Activated CD8-positive, alpha-beta memory T cell treated with anti-CD3 and anti-CD28 coated beads, Interleukin-2, amount 50 U/mL, for 4 hours (primary cell): ENCODE data around the gene RAB10.
A peak's percentile ranks its signal among the peaks of the same experiment; 100 is the strongest.

Source experiments
- DNase-seq: peaks from one replicate; pipeline ENCODE4 v3.0.0-alpha.2; 2020

RAB10 gene

DNA sequence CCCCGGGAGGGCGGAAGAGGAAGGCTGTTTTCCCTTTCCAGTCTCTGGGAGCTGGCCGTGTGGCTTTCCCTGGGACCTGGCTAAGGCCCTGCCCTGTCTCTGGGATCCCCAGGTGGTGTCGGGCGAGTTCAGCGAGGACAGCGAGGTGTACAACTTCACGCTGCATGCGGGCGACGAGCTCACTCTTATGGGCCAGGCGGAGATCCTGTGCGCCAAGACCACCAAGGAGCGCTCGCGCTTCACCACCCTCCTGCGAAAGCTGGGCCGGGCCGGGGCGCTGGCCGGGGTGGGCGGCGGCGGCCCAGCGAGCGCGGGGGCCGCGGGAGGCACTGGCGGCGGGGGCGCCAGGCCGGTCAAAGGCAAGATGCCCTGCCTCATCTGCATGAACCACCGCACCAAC lies 150.2 kb downstream of the RAB10 start:
- no peak for DNase-seq

DNA sequence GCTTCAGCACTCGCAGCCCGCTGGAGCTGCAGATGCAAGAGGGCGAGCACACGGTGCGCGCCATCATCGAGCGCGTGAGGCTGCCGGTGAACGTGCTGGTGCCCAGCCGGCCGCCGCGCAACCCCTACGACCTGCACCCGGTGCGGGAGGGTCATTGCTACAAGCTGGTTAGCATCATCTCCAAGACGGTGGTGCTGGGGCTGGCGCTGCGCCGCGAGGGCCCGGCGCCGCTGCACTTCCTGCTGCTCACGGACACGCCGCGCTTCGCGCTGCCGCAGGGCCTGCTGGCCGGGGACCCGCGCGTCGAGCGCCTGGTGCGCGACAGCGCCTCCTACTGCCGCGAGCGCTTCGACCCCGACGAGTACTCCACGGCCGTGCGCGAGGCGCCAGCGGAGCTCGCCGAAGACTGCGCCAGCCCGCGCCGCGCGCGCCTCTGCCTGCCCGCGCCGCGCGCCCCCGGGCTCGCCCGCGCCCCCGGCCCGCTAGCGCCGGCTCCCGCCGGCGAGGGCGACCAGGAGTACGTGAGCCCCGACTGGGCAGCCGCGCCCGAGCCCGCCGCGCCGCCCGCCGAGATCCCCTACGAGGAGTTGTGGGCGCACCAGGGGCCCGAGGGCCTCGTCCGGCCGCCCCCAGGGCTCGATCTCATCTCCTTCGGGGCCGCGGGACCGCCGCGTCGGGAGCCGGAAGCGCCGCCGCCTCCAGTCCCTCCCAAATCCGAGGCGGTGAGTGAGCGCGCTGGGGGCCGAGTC lies 150.8 kb downstream of the RAB10 start:
- DNase-seq = peak; percentile 87

DNA sequence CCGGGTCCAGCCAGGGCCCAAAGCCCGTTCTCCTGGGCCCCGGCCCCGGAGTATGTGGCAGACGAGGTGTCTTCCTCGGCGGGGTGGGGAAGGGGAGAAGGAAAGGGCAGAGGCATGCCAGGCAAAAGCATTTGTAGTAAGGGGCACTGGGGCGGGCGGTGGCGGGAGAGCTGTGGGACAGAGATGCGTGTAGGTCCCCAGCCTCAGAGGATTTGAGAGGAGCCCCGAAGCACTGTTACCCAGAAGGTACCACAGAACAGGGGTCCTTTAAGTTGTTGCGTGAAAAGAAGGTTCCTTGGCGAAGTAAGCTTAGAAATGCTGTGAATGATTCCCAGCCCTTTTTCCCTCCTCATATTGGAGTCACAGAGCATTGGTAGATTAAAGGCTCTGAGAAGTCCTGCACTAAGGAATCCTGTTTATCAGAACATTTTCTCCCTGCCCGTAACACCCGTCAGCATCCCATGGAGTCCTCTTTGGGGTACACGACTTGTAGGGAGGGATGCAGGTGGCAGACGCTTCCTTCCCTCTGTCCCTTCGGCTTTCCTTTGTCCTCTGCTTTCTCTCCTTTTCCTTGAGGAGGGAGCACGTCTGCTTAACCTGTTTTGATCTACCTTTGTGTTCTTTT lies 151.5 kb downstream of the RAB10 start:
- no peak for DNase-seq

DNA sequence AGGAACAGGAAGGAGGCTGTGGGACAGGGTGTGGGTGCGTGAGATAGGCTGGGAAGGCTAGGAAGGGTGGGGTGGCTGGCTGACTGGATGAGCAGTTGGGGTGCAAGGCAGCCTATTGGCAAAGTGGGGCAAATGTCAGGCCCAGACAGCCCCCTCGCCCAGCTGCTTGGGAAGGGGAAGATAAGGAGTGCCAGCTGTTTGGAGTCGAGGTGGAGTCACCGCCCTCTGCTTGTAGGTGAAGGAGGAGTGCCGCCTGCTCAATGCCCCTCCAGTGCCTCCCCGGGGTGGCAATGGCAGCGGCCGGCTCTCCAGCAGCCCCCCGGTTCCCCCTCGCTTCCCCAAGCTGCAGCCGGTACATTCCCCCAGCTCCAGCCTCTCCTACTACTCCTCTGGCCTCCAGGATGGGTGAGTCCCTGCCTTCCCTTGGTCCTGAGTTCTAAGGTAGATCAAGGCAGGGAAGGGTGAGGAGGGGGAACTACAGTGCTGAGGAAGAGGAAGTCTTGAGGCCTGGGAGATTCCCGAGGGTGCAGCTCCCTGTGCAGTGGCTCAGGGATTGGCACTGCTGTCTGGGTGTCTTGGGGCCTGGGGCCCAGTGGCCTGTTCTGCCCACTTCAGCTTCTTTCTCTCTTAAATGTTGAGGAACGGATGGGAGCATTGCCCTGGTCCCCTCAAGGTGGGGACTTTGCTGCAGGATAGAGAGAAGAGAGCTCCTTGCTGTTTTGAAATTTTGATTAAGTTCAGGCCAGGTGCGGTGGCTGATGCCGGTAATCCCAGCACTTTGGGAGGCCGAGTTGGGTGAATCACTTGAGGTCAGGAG lies 152.3 kb downstream of the RAB10 start:
- no peak for DNase-seq
